GM18907 (cell line): ENCODE measurements around the gene APOBEC3B.
"Not testable (repeated sequence)": the region's sequence is repeated elsewhere in the genome, so short reads cannot be mapped to it uniquely, and the experiment has no call there.

Experiments used
- ATAC-seq: cut with Tn5 transposase; IDR thresholded peaks from one replicate; pipeline ENCODE4 v1.9.1; 2021; ENCODE audit warnings: mild to moderate bottlenecking, moderate library complexity; ENCODE audit not compliant: unreplicated experiment

Gene APOBEC3B

DNA sequence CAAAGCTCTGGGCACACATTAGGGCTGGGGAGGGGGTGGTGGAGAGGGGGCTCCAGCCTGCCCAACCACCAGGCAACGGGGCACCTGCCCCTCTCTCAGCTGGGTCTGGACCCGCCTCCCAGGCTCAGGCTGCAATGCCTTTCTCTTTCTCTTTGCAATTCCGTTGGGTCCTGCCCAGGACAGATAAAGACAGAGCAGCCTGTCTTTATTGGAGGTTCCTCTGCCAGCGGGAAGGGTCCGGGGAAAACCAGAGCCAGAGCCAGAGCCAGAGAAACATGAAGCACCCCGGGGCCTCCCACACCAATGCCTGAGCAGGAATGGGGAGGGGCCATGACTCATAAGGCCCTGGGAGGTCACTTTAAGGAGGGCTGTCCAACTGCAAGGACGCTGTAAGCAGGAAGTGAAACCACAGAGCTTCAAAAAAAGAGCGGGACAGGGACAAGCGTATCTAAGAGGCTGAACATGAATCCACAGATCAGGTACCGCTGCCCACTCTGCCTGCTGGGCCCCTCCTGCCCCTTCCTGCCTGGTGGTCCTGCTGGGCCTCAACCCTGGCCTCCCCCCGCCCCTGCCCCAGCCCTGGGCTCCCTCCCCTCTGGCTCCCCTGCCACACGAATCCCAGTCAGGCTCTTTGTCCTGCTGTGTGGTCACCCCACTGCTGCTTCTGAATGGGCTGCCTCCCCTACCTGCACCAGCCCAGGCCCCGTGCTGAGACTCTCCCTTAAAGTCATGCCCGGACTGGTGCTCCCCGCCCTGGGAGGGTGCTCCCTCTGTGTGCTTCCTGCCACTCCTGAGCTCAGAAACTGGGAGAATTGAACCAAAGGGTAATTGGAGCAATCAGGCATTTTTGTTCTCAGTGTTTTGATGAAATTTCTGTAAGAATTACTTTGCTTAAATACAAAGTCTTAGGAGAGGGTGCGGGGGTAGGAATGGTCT, at the start of gene APOBEC3B:
Gene APOBEC3B (plus strand): TSS at position 356 of the 936 bp plus-strand sequence. CDS start 107 bp downstream, at position 463.
- peak; percentile 55 for ATAC-seq

- no peak for ATAC-seq
Observed at GRCh38 chr22:38935023-38935422, 47.1 kb upstream of the APOBEC3B start.

- no peak for ATAC-seq
Observed at GRCh38 chr22:38935616-38936015, 46.5 kb upstream of the APOBEC3B start.

- no peak for ATAC-seq
Observed at GRCh38 chr22:38936562-38936961, 45.6 kb upstream of the APOBEC3B start.

DNA sequence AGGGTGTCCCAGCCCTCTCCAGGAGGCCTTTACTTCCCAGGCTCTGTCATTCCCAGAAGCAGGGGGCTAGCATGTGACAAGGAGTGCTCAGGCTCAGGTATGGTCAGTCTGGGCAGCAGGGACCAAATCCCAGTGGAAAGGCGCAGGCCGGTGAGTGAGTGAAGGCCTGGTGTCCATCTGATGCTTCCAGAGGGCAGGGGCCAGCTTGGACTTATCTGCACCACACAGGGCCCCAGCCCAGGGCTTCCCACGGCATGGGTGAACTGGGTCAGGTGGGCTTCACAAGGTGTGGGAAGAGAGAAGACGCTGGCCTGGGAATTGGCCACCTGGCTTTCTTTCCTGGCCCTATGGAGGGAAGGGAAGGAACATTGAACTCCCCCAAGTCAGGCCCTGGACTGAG, 45.1 kb upstream of the APOBEC3B start:
- ATAC-seq: no peak

DNA sequence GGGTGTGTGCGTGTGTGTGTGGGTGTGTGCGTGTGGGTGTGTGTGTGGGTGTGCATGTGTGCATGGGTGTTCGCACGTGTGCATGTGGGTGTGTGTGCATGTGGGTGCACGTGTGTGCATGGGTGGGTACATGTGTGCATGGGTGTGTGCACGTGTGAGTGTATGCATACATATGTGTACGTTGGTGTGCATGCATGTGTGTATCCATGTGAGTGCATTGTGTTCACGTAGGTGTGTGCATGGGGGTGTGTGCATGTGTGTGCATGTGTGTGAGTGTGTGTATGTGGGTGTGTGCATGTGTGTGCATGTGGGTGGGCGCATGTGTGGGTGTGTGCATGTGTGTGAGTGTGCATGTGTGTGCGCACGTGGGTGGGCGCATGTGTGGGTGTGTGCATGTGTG, 44.6 kb upstream of the APOBEC3B start:
- ATAC-seq: no peak

GRCh38 chr22:38938221-38938620, 43.9 kb upstream of the APOBEC3B start:
- no peak for ATAC-seq

DNA sequence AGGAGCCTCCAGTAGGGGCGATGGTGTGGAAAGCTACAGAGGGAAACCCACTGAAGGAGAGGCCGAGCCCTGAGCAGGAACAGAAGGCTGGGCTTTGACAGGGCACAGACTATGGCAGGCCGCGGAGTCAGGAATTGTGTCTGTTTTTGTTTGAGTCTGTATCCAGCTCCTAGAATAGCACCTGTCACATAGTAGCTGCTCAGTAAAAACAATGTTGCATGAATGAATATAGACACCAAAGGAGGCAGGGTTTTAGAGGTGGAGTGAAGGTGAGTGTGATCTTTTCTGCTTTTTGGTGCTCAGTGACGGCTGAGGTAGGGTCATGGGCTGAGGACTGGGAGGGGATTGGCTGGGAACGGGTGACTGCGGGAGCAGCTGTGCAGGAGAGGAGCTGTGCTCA, 43.2 kb upstream of the APOBEC3B start:
- ATAC-seq: no peak

GRCh38 chr22:38940811-38941384, 41.2 kb upstream of the APOBEC3B start:
- ATAC-seq: peak; percentile 29

DNA sequence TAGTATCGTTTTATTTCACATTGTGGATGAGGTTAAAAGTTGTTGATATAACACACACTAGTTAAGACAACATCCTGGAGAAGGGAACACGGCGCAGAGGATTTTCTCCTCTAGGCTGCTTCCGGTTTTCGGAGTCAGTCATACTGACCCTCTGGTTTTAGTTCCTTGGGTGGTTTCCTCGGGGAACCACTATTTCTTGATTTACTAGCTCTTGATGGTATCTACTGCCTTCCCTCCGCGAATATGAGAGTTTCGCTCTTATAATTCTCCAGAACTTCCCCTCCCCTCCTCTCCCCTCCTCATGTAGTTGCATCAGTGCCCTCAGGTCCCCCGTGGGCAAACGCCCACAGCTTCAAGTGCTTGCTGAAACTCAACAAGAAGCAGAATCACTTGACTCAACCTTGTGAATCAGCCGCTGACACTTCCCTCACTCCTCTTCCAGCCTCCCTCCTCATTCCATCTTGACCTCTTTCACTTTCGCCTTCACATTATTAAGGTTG, 40.6 kb upstream of the APOBEC3B start:
- peak; percentile 66 for ATAC-seq

GRCh38 chr22:38942702-38943101, 39.4 kb upstream of the APOBEC3B start:
- ATAC-seq: no peak

DNA sequence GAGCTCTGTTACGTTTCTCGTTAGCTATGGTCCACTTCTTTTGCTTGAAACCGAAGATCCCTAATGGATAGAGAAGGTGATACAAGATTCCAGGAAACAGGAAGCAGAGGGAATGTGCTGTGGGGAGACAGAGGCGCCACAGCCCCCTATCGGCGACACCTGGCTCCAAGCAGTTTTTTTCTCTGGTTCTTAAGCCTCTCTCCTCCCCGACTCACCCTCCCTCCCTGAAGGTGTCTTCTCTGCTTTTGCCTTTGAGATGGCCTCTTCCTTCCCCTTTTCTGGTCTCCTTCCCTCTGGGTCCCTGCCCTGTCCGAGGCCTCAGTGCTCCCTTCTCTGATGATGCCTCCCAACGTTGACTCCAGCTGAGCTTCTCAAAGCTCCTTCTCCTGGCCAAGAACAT, 38.9 kb upstream of the APOBEC3B start:
- ATAC-seq: no peak

DNA sequence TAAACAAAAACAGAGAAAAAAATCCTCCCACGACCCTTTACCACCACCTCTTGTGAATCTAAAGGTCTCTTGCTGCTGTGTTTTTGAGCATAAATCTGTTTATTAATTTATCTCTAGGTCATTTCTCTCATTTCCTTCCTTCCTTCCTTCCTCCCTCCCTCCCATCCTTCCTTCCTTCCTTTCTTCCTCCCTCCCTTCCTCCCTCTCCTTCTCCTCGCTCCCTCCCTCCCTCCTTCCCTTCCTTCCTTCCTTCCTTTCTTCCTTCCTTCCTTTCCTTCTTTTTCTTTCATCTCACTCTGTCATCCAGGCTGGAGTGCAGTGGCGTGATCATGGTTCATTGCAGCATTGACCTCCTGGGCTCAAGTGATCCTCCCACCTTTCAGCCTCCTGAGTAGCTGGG, 38.3 kb upstream of the APOBEC3B start:
- no peak for ATAC-seq

DNA sequence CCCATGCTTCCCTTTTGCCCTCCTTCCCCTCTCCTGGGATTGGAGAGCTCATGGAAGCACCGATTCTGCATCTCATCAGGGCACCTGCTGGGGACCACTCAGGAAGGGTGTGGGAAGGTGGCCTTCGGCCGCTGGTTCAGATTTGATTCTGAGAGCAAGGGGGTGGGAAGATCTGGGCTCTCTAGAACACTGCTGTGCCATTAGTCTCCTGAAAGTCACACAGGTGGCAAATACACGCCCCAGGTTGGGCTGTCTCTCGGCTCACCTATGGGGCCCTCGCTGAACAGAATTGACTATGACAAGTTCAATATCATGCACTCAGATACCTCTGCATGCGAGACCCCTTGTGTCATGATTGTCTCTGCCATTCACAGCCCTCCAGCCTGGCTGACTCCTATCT, 37.5 kb upstream of the APOBEC3B start:
- no peak for ATAC-seq

GRCh38 chr22:38945706-38946338, 36.3 kb upstream of the APOBEC3B start:
- ATAC-seq: not testable (repeated sequence)

DNA sequence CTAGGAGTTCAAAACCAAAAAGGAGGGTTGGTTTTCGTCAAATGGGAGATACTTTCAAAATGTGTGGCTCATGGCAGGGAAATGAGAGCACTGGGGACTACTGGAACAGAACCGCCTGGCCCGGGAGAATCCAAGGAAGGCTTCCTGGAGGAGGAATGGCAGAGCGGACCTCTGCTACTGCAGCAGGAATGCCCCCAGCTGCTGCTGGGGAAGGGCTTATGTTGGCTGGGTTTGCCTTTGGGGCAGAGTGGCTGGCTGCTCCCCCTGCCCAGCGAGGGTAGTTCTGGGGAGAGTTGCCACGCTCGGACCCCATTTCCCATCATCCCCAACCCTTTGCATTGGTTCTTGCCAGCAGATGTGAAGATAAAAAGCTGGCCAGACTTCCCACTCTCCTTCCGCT, 35.4 kb upstream of the APOBEC3B start:
- ATAC-seq: no peak

DNA sequence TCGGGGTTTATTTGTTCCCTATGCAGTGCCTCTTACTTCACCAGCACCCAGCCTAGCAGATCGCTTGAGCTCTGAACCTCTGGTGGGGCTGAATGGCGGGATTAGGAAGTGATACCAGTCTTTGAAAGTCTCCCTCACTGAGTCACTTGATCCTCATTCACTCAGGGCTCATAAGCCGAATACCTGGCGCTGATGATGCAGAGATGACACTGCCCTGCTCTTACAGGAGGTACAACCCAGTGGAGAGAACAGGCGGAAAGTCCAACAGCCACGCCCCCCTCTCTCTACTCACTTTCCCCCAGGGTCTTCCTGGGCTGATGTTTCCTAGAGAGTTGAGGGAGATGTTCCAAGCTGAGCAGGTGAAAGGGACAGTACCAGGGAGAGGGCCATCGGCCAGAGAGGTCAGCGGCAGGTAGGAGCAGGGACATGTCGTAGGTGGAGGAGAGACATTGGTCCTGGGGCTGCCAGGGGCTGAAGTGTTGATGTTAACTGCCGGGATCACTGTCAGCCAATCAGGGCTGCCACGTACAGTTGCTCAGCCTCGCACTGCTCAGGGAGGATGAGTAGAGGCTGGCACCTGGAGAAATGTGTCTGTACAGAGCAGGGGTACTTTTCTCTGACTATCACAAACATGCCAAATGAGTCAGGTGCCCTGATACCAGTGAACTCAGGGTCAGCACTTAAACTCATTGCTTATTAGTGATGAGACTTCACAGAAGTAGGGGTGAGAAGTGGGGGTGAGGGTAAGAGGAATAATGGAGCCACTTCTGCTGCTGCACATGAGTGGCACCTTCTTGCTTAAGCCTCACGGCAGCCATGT, 34.6 kb upstream of the APOBEC3B start:
- ATAC-seq: no peak

GRCh38 chr22:38948181-38948940, 33.8 kb upstream of the APOBEC3B start:
- ATAC-seq: no peak

- ATAC-seq: no peak
Observed at GRCh38 chr22:38949889-38950405, 32.2 kb upstream of the APOBEC3B start.
